GM18498 (cell line): ENCODE results near the gene COG6.

ENCODE experiments used
- ATAC-seq: cut with Tn5 transposase; IDR thresholded peaks from one replicate; pipeline ENCODE4 v1.9.1; 2021; ENCODE audit warnings: mild to moderate bottlenecking, moderate library complexity; ENCODE audit not compliant: unreplicated experiment

The COG6 gene

GRCh38 chr13:39655569-39656324, at the start of gene COG6:
TSS of gene COG6 (plus strand) at chr13:39655662. CDS start at chr13:39655727, 65 bp downstream.
- ATAC-seq, result peak; percentile 95

DNA sequence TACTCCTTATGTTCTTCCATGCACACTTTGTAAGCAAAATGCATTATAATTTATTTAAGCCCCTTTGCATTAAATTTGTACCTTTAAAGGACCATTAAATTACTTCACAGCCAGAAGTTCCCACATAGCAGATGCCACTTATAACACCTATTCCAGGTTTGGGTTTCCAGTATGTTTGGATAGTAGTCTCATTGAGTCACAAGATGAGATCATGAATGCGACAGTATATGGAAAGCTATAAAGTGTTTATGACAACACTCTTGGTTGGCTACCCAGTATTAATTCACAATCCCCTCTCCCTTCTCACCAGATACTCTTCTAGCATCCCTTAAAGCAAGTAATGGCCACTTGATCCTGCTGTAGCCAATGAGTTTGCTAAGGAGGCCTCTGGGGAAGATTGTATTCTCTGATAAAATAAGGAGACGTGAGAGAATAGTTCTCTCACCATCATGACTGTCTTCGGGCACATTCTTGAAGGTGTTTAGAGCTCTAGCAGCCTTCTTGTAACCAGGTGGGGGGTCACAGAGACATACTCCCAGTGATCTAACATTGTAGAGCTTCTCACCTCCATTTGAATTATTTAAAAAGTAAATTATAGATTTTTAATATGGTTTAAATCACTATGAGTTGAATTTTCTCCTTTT, 49.7 kb upstream of the COG6 start:
- ATAC-seq, result no peak

- ATAC-seq, result no peak
Observed at GRCh38 chr13:39607876-39608275, 47.6 kb upstream of the COG6 start.

- no peak for ATAC-seq
Observed at GRCh38 chr13:39612023-39612637, 43.3 kb upstream of the COG6 start.

GRCh38 chr13:39616087-39616694, 39.3 kb upstream of the COG6 start:
- peak; percentile 77 for ATAC-seq

DNA sequence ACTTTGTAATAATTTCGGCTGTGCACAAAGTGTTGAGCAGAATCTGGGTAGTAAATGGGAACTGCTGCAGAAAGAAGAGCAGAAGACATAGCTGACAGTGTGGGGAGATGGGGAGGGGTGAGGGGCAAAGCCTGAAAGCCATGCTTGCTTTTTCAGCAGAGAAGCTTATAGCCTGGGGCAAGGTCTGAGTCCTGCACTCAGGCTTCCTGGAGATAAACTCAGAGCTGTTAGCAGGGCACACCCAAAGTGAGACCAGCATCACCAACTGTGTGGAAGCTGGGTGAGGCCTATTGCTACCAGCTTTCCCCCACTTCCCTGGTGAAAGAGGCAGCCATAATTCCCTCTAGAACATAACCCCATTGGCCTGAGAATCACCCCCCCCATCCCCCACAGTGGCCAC, 36.9 kb upstream of the COG6 start:
- no peak for ATAC-seq

- no peak for ATAC-seq
Observed at GRCh38 chr13:39623466-39623865, 32.0 kb upstream of the COG6 start.

DNA sequence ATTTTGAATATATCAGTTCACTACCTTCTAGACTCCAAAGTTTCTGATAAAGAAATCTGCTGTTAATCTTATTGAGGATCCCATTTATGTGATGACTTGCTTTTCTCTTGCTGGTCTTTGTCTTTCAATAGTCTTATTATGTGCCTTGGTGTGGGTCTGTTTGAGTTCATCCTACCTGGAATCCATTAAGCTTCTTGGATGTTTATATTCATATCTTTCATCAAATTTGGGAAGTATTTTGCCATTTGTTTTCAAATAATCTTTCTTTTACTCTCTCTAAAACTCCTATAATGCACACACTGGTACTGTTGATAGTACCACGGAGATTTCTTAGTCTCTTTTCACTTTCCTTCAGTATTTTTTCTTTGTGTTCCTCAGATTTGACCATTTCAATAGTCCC, 24.2 kb upstream of the COG6 start:
- ATAC-seq, result no peak

GRCh38 chr13:39632994-39633393, 22.5 kb upstream of the COG6 start:
- ATAC-seq, result no peak

- ATAC-seq, result no peak
Observed at GRCh38 chr13:39635564-39635963, 19.9 kb upstream of the COG6 start.

DNA sequence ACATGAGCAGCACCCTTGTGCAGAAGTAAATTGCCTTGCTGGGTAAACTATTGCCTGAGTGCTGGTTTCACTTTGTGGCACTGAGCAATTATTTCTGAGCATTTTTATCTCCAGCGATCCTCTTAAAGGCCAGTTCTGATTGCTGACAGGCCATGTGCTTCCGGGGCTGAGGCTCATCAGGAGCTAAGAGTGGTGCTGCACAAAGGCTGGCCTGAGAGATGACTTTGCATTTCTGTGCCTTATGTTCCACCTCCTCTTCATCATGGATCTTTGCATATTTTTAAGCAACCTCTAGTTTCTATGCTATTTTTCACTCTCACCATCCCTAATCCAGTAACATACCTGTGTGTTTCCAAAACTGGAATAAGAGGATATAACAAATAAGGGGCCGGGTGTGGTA, 17.6 kb upstream of the COG6 start:
- no peak for ATAC-seq

GRCh38 chr13:39641645-39642044, 13.8 kb upstream of the COG6 start:
- no peak for ATAC-seq

GRCh38 chr13:39646122-39646521, 9.3 kb upstream of the COG6 start:
- ATAC-seq, result no peak

- peak; percentile 6 for ATAC-seq
Observed at GRCh38 chr13:39655041-39655568, 357 bp upstream of the COG6 start.

DNA sequence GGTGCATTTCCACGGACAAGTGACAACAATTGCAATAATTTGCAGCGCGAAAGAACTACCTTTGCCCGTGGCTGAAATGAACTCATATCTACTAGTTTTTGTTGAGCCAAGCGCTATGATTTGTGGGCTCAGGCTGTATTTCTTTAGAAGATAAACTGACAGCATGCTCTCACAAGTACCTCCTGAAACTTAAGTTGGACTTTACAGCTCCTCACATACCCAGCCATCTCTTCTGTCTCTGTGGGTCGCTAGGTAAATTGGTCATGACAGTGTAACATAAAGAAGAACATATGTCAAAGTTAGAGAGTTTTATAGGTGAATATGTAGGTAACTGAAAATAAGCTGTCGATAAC, 839 bp downstream of the COG6 start:
- peak; percentile 7 for ATAC-seq

DNA sequence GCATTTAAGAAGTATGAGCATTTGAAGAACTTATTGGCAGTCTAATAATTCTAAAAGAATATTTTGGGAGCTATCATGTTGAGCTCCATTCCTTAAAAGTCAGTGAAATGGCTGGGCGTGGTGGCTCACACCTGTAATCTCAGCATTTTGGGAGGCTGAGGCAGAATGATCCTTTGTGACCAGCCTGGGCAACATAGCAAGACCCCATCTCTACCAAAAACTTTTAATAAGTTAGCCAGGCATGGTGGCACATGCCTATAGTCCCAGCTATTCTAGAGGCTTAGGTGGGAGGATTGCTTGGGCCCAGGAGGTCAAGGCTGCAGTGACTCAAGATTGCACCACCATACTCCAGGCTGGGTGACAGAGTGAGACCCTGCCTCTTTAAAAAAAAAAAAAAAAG, 8.0 kb downstream of the COG6 start:
- ATAC-seq, result no peak

GRCh38 chr13:39663958-39664357, 8.5 kb downstream of the COG6 start:
- ATAC-seq, result no peak

GRCh38 chr13:39665763-39666162, 10.3 kb downstream of the COG6 start:
- ATAC-seq, result no peak

- no peak for ATAC-seq
Observed at GRCh38 chr13:39670445-39670844, 15.0 kb downstream of the COG6 start.

GRCh38 chr13:39672378-39673132, 17.1 kb downstream of the COG6 start:
- no peak for ATAC-seq

- no peak for ATAC-seq
Observed at GRCh38 chr13:39675904-39676303, 20.4 kb downstream of the COG6 start.
